LNCAP (cell line): ENCODE measurements around the gene MFRP.

Source experiments
- TF ChIP-seq, protein P1 (sequence below): fragments of 450-650 bp; IDR thresholded peaks from 2 replicates; pipeline ENCODE4 v1.5.1; 2017; ENCODE audit warnings: mild to moderate bottlenecking

Gene MFRP

GRCh38 chr11:119329320-119329719, 17.2 kb downstream of the MFRP start:
- TF ChIP-seq, protein P1, sequence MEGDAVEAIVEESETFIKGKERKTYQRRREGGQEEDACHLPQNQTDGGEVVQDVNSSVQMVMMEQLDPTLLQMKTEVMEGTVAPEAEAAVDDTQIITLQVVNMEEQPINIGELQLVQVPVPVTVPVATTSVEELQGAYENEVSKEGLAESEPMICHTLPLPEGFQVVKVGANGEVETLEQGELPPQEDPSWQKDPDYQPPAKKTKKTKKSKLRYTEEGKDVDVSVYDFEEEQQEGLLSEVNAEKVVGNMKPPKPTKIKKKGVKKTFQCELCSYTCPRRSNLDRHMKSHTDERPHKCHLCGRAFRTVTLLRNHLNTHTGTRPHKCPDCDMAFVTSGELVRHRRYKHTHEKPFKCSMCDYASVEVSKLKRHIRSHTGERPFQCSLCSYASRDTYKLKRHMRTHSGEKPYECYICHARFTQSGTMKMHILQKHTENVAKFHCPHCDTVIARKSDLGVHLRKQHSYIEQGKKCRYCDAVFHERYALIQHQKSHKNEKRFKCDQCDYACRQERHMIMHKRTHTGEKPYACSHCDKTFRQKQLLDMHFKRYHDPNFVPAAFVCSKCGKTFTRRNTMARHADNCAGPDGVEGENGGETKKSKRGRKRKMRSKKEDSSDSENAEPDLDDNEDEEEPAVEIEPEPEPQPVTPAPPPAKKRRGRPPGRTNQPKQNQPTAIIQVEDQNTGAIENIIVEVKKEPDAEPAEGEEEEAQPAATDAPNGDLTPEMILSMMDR: no peak

DNA sequence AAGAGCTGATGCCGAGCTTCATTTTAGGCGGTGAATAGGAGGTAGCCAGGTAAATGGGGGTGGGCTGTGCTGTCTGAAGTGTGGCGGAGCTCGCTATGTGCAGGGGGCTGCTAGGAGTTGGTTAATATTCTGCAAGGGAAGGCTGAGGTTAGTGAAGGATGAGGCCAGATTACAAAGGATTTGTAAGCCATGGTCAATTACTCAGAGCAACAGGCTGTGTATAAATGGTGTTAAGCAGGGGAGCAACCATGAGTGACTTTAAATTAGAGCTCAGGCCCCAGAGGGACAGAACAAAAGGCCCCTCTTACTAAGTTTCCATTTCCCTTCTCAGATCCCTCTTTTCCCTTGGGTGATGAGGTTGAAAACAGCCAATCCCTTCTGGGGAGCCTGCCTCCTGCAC, 22.3 kb downstream of the MFRP start:
- TF ChIP-seq, protein P1: no peak

DNA sequence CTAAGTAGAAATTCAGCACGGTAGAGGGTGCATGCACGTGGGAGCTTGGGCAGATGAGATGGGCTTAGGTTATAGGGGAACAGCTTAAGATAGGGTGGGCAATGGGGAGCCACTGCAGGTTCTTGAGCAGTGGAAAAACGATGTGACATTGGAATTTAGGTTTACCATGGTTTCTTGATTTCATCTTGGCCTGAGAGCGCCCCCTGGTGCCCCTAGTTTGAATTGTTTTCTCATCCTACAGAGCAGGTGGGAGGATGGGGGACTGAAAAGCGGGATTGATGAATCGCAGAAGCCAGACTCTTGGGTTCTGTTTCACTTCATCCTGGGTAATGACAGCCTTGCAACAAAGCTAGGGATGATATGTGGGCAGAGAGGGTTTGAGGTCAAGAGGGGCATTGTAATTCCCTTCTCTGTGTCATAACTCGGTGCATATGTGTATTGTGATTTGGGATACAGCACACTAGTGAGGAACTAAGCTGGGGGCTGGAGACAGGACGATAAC, 22.9 kb downstream of the MFRP start:
- TF ChIP-seq, protein P1: peak; percentile 75

GRCh38 chr11:119322921-119323531, 23.5 kb downstream of the MFRP start:
- TF ChIP-seq, protein P1: no peak

- TF ChIP-seq, protein P1: no peak
Observed at GRCh38 chr11:119322360-119322739, 24.2 kb downstream of the MFRP start.

GRCh38 chr11:119320776-119321524, 25.6 kb downstream of the MFRP start:
- TF ChIP-seq, protein P1: no peak

GRCh38 chr11:119320240-119320775, 26.2 kb downstream of the MFRP start:
- TF ChIP-seq, protein P1: no peak
